Kidney (tissue), 14 donors: ENCODE results near the gene NTRK1. TPM values are rescaled to one million over a fixed set of nuclear protein-coding genes. Genes with fewer than 3 reads are reported as not detected.

ENCODE experiments used
- DNase-seq, 5 donors: peaks; one replicate each; pipeline ENCODE4 v3.0.0-alpha.2; 2013 to 2020
- FAIRE-seq: peaks from 2 replicates; lab custom pipeline; 2012; peaks lifted over from hg19 to GRCh38; lab: Jason Lieb, UNC
- H3K27ac ChIP-seq, 2 donors: one replicate each; pipeline ENCODE4 v1.7.0; 2013; ENCODE audit warnings: low read depth in 2 of 2, low read length in 2 of 2, inconsistent platforms in 1 of 2
- H3K27me3 ChIP-seq: one replicate; pipeline ENCODE4 v1.7.1; 2013; ENCODE audit warnings: low read length, inconsistent platforms; ENCODE audit not compliant: control insufficient read depth, insufficient read depth
- H3K36me3 ChIP-seq, 3 donors: one replicate each; pipeline versions ENCODE4 v1.7.0 to v1.7.1; 2013; ENCODE audit warnings: low read length in 3 of 3, control low read depth in 1 of 3, inconsistent platforms in 1 of 3; ENCODE audit not compliant: insufficient read depth in 3 of 3, control insufficient read depth in 2 of 3
- H3K4me1 ChIP-seq, 3 donors: one replicate each; pipeline versions ENCODE4 v1.7.0 to v1.7.1; 2013; ENCODE audit warnings: low read length in 3 of 3, inconsistent platforms in 1 of 3, low read depth in 1 of 3; ENCODE audit not compliant: control insufficient read depth in 2 of 3, insufficient read depth in 2 of 3
- H3K4me3 ChIP-seq, 3 donors: one replicate each; pipeline versions ENCODE4 v1.7.0 to v1.8.1; 2013; ENCODE audit warnings: low read length in 3 of 3, control low read depth in 1 of 3, inconsistent platforms in 1 of 3
- H3K9ac ChIP-seq, 3 donors: one replicate each; pipeline versions ENCODE4 v1.7.0 to v1.7.1; 2013; ENCODE audit warnings: low read length in 3 of 3, control low read depth in 1 of 3, inconsistent platforms in 1 of 3
- H3K9me3 ChIP-seq, 3 donors: one replicate each; pipeline versions ENCODE4 v1.7.0 to v1.7.1; 2013; ENCODE audit warnings: low read length in 3 of 3, control low read depth in 1 of 3, inconsistent platforms in 1 of 3; ENCODE audit not compliant: control insufficient read depth in 2 of 3, insufficient read depth in 1 of 3
- CTCF ChIP-seq: IDR thresholded peaks from 3 replicates; pipeline ENCODE4 v1.5.1; 2012; ENCODE audit warnings: mild to moderate bottlenecking, moderate library complexity, borderline replicate concordance; ENCODE audit not compliant: insufficient read depth; ENCODE audit errors: extremely low read depth
- intact Hi-C: fragments of 100-400 bp; cut with DNase I; formaldehyde crosslinking; loops from one replicate; pipeline ENCODE4 v1.11.1; 2022
- polyA plus RNA-seq: library from polyadenylated mRNA; stranded (reverse); fragments of 350-450 nt; fragmentation: Illumina TruSeq; extraction: RNeasy Lipid Tissue Mini Kit (QIAGEN cat#74804); gene quantifications from one replicate; pipeline ENCODE4 v1.2.3, GENCODE V29; 2014; ENCODE audit warnings: low read depth, low replicate concordance; ENCODE audit not compliant: insufficient read depth
- total RNA-seq: library from RNA; stranded (reverse); fragmentation: NEBNext Ultra II Directional; extraction: Animal tissue kit (Norgen Biotek cat#: 25700); gene quantifications from one replicate; pipeline ENCODE4 v1.2.1, GENCODE V29; 2021
- donor health status: control.
- donor health status: control.
- donor health status: control.
- donor health status: control.
- donor health status: control.
- donor health status: DM: yes; HTN: yes; CAD: no.
- donor health status: Normal renal cell carcinoma (clear cell type).

Gene NTRK1
- total and polyA plus RNA-seq, 2 donors from 2014 or later, result 1.0 to 1.3 TPM

DNA sequence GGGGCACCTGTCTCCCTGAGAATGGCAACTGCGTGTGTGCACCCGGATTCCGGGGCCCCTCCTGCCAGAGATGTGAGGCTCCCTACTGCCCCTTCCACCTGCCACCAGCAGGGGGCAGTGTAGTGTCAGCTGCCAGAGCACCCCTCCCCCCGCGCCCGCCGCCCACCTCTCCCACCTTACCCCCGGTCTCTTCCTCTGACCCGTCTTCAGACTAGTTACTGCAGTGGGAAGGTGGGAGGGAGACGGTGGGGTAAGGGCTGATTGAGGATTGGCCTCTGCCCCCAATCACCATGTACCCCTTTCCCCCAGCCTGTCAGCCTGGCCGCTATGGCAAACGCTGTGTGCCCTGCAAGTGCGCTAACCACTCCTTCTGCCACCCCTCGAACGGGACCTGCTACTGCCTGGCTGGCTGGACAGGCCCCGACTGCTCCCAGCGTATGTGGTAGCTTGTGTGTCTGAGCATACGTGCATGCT, 49.7 kb downstream of the NTRK1 start:
- intact Hi-C loops, result no loop called here
- DNase-seq, result peak in 3 of 5 donors; percentile 39 to 71 (median 61)
- Histone ChIP-seq H3K9me3 (no peaks in the 10 kb centered on the region), H3K36me3 (peaks cover 0 to 3% (median under 1%) of the 10 kb centered on the region in 3 donors), H3K27ac (no peak overlapping the region), H3K4me3 (no peak overlapping the region), H3K27me3 (no peaks in the 10 kb centered on the region), H3K4me1 (no peaks in the 10 kb centered on the region), H3K9ac (no peak overlapping the region)
- peak; percentile 69 for TF ChIP-seq CTCF
- FAIRE-seq, result no peak

- Histone ChIP-seq H3K27ac (no peak overlapping the region), H3K9me3 (no peaks in the 10 kb centered on the region), H3K4me1 (no peaks in the 10 kb centered on the region), H3K36me3 (peaks cover 0 to 4% (median 3%) of the 10 kb centered on the region in 3 donors), H3K9ac (no peak overlapping the region), H3K4me3 (no peak overlapping the region), H3K27me3 (no peaks in the 10 kb centered on the region)
- TF ChIP-seq CTCF, result no peak
- intact Hi-C loops, result no loop called here
- FAIRE-seq, result no peak
- DNase-seq, result no peak
These were observed 51.1 kb downstream of the NTRK1 start for GRCh38 chr1:156911577-156912298.

- DNase-seq, result no peak
- H3K9me3 ChIP-seq, result no peaks in the 10 kb centered on the region
- H3K4me1 ChIP-seq, result no peaks in the 10 kb centered on the region
- peaks cover 0 to 4% (median 3%) of the 10 kb centered on the region in 3 donors for H3K36me3 ChIP-seq
- FAIRE-seq, result no peak
- intact Hi-C loops, result no loop called here
- no peak overlapping the region for H3K27ac ChIP-seq
- no peak overlapping the region for H3K4me3 ChIP-seq
- TF ChIP-seq CTCF, result no peak
- no peak overlapping the region for H3K9ac ChIP-seq
- no peaks in the 10 kb centered on the region for H3K27me3 ChIP-seq
These were observed 51.6 kb downstream of the NTRK1 start for GRCh38 chr1:156912310-156912709.
